ENCODE measurements around the gene CFAP54. TPM values are rescaled to one million over a fixed set of nuclear protein-coding genes. Genes with fewer than 3 reads are reported as not detected.

Gene CFAP54
- total RNA-seq, 6 experiments from 2014 or later: 0.40 to 0.66 (median 0.56) TPM

DNA sequence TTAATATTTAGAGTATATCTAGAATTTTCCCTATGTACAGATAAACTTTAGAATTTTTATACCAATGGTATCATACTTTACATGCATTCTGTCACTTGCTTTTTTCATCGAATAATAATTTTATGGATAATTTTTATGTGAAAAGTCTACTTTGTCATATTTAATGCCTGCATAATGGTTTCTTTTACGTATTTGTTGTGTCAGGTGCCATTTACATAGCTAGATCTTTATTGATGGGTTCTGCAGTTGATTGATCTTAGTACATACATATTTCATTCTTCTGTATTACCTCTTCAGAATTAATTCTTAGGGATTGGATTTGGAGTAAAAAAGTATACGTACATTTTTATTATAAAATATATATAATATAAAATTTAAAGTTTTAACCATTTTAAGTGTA lies 340.0 kb downstream of the CFAP54 start:
- Mint-ChIP-seq H3K36me3 (ENCODE audit: low read depth) (no peaks in the 10 kb centered on the region), H3K27me3 (ENCODE audit: insufficient read depth) (no peaks in the 10 kb centered on the region), H3K9me3 (no peaks in the 10 kb centered on the region), H3K4me3 (no peak overlapping the region), H3K4me1 (ENCODE audit: low read depth) (no peaks in the 10 kb centered on the region), H3K27ac (no peak overlapping the region)
- TF ChIP-seq, protein P1, sequence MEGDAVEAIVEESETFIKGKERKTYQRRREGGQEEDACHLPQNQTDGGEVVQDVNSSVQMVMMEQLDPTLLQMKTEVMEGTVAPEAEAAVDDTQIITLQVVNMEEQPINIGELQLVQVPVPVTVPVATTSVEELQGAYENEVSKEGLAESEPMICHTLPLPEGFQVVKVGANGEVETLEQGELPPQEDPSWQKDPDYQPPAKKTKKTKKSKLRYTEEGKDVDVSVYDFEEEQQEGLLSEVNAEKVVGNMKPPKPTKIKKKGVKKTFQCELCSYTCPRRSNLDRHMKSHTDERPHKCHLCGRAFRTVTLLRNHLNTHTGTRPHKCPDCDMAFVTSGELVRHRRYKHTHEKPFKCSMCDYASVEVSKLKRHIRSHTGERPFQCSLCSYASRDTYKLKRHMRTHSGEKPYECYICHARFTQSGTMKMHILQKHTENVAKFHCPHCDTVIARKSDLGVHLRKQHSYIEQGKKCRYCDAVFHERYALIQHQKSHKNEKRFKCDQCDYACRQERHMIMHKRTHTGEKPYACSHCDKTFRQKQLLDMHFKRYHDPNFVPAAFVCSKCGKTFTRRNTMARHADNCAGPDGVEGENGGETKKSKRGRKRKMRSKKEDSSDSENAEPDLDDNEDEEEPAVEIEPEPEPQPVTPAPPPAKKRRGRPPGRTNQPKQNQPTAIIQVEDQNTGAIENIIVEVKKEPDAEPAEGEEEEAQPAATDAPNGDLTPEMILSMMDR (IDR thresholded peaks at IDR 0.05): no peak
- no peak for DNase-seq

DNA sequence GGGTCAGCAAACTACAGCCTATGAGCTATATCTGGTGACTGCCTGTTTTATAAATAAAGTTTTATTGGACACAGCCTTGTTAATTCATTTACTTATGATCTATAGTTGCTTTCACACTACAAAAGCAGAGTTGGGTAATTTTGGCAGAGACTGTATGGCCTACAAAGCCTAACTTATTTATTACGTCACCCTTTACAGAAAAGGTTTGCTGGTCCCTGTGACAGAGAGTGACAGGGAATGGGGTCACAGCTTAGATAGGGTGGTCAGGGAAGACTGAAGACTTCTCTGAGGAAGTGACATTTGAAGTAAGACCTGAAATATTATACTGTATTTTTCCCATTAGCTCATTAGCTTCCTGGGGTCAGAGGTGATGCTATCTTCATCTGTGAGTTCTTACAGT lies 342.0 kb downstream of the CFAP54 start:
- DNase-seq: no peak
- TF ChIP-seq, protein P1 (IDR thresholded peaks at IDR 0.05): no peak
- no peak overlapping the region for H3K27ac Mint-ChIP-seq
- H3K27me3 Mint-ChIP-seq (ENCODE audit: insufficient read depth): no peaks in the 10 kb centered on the region
- no peaks in the 10 kb centered on the region for H3K9me3 Mint-ChIP-seq
- H3K4me3 Mint-ChIP-seq: no peak overlapping the region
- H3K4me1 Mint-ChIP-seq (ENCODE audit: low read depth): no peaks in the 10 kb centered on the region
- no peaks in the 10 kb centered on the region for H3K36me3 Mint-ChIP-seq (ENCODE audit: low read depth)

DNA sequence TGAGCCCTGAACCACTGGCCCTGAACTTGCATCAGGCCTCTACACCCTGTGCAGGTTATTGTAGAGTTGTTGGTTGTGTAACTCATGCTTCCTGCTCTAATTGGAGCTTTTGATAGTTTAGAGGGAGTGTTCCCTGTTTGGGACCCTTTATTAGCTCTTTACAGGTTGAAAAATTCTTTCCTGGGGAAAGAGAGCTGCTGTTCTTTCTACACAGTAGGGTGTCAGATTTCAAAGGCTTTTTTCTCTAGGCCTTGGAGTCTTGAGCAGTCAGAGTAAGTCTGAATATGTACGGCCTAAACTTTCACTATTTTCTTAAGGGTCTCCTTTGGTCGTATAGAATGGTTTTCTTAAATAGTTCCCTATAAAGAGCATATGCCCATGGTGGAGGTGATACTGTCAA lies 356.9 kb downstream of the CFAP54 start:
- no peak overlapping the region for H3K4me3 Mint-ChIP-seq

DNA sequence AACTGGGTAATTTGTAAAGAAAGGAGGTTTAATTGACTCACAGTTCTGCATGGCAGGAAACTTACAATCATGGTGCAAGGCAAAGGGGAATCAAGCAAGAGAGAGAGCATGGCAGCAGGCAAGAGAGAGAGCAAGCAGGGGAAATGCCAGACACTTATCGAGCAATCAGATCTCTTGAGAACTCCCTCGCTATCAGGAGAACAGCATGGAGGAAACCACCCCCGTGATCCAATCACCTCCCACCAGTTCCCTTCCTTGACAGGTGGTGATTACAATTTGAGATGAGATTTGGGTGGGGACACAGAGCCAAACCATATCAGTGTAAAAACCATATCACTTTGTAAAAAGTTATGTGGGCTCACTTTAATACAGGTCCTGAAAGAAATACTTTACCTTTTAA lies 361.3 kb downstream of the CFAP54 start:
- DNase-seq: no peak
- H3K27ac Mint-ChIP-seq: no peak overlapping the region

More for the DNA sequence above, 356.9 kb downstream of the CFAP54 start:
- Mint-ChIP-seq H3K4me1 (ENCODE audit: low read depth) (peaks cover 6% of the 10 kb centered on the region), H3K36me3 (ENCODE audit: low read depth) (no peaks in the 10 kb centered on the region), H3K27ac (no peak overlapping the region), H3K27me3 (ENCODE audit: insufficient read depth) (no peaks in the 10 kb centered on the region; the same call in 1 of the 2 replicates), H3K9me3 (no peaks in the 10 kb centered on the region)
- TF ChIP-seq, protein P1 (IDR thresholded peaks at IDR 0.05): no peak
- DNase-seq: no peak

DNA sequence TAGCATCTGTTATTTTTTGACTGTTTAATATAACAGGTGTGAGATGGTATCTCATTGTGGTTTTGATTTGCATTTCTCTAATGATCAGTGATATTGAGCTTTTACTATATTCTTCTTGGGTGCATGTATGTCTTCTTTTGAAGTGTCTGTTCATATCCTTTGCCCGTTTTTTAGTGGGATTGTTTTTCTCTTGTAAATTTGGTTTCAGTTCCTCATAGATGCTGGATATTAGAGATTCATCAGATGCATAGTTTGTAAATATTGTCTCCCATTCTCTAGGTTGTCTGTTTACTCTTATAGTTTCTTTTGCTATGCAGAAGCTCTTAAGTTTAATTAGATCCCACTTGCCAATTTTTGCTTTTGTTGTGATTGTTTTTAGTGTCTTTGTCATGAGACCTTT lies 368.8 kb downstream of the CFAP54 start:
- Mint-ChIP-seq H3K27me3 (ENCODE audit: insufficient read depth) (no peaks in the 10 kb centered on the region; the same call in 1 of the 2 replicates), H3K36me3 (ENCODE audit: low read depth) (peaks cover 15% of the 10 kb centered on the region), H3K4me1 (ENCODE audit: low read depth) (peaks cover 23% of the 10 kb centered on the region), H3K27ac (no peak overlapping the region), H3K9me3 (peaks cover 4% of the 10 kb centered on the region; the same call in 1 of the 2 replicates), H3K4me3 (no peak overlapping the region)
- no peak for DNase-seq
- TF ChIP-seq, protein P1 (IDR thresholded peaks at IDR 0.05): no peak

More for the DNA sequence above, 361.3 kb downstream of the CFAP54 start:
- peaks cover 4% of the 10 kb centered on the region; the same call in 1 of the 2 replicates for H3K9me3 Mint-ChIP-seq
- no peaks in the 10 kb centered on the region for H3K4me1 Mint-ChIP-seq (ENCODE audit: low read depth)
- TF ChIP-seq, protein P1 (IDR thresholded peaks at IDR 0.05): no peak
- no peaks in the 10 kb centered on the region; the same call in 1 of the 2 replicates for H3K27me3 Mint-ChIP-seq (ENCODE audit: insufficient read depth)
- no peak overlapping the region for H3K4me3 Mint-ChIP-seq
- H3K36me3 Mint-ChIP-seq (ENCODE audit: low read depth): no peaks in the 10 kb centered on the region
